ENCODE results near the gene SF3B3. TPM values are rescaled to one million over a fixed set of nuclear protein-coding genes. Genes with fewer than 3 reads are reported as not detected.
"Not testable (repeated sequence)": the region's sequence is repeated elsewhere in the genome, so short reads cannot be mapped to it uniquely, and the experiment has no call there.

The SF3B3 gene
- total and polyA plus RNA-seq, 10 donors: 70.3 to 256 (median 103) TPM

DNA sequence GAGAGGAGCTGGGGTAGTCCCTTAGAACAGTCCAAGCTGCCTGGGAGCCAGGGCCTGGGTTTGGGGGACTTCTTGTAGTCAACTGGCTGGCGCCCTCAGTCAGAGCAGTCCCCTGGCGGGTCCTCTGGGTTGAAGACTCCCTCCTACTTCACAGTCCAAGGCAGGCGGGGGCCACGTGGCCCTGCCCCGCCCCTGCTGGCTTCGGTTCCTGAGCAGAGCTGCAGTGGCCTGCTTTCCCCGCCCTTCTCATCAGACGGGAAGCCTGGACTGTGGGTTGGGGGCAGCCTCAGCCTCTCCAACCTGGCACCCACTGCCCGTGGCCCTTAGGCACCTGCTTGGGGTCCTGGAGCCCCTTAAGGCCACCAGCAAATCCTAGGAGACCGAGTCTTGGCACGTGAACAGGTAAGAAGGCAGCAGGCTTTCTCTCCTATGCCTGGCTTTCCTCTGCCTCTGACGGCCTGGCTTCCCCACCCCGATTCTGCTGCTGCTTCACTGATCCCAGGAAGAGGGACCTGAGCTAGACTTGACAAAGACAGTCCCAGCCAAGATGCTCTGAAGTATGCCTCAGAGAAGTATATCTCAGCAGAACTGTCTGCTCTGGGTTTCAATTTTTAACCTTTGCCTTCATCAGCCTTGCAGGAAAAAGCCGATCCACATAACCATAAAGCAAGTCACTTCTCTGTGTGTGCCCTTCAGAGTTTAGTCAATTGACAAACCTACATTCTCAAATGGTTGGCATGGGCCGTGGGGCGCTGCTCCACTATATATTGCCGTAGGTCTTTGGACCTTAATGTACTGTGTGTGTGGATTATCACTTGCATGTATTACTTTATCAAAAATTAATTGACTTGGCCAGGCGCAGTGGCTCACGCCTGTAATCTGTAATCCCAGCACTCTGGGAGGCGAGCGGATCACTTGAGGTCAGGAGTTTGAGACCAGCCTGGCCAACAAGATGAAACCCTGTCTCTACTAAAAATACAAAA lies 56.3 kb downstream of the SF3B3 start:
- Histone ChIP-seq H3K4me1 (peaks cover 16 to 68% (median 31%) of the 10 kb centered on the region in 6 donors), H3K9me3 (no peaks in the 10 kb centered on the region), H3K27me3 (replicated peaks in 1 of 7) (no peaks in the 10 kb centered on the region), H3K36me3 (peaks cover 0 to 9% (median 0%) of the 10 kb centered on the region in 6 donors), H3K4me3 (peak overlapping the region; percentile 1 to 65 (median 36)), H3K27ac (peak overlapping the region in 6 of 8 donors; percentile 48 to 76 (median 64))
- 53 to 80% (median 70%) methylated on average over 14 to 21 of the region's 21 CpGs for WGBS, 5 donors
- DNase-seq: peak; percentile 87
- intact Hi-C loops (cut with DNase I; ENCODE audit: low total_unique reads): loop anchor here (10.0 kb wide), 1 partner anchor 75 kb away; no protein-coding TSS in a partner anchor
- peak; percentile 50 to 89 (median 84) for TF ChIP-seq POLR2AphosphoS5 (IDR thresholded peaks at IDR 0.05)
- no peak for TF ChIP-seq POLR2A (IDR thresholded peaks at IDR 0.05)

DNA sequence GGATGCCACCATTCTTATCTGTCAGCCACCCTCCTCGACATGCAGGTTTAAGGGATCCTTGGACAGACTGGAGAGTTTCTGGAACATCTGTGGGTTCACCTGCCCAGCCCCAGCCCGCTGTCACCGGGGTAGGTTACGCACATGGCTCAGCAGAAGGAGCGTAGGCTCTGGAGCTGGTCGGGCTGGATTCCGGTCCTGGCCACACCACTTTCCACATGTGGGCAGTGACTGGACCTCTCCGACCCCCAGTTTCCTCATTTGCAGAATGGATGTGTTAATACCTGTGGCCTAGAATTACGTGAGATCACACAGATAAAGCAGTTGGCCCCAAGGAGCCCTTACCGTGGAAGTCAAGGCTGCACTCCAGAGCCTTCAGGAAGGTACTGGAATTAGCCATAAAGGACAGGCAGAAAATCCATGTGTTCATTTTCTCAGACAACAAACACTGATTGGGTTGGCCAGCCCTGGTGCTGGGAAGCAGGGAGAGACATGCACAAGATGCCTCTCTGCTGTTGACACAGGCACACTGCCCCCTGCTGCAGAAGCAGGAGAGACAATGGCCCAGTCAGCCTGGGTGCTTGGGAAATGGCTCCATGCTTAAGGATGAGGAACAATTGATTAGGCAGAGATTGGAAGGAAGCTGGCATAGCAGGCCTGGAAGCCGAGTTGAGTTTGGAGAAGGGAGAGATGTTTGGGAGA lies 58.8 kb downstream of the SF3B3 start:
- Histone ChIP-seq H3K9me3 (no peaks in the 10 kb centered on the region), H3K36me3 (no peaks in the 10 kb centered on the region), H3K27ac (peak overlapping the region in 6 of 8 donors; percentile 15 to 76 (median 51)), H3K4me3 (peak overlapping the region in 6 of 8 donors; percentile 13 to 65 (median 38)), H3K4me1 (peaks cover 0 to 65% (median 14%) of the 10 kb centered on the region in 6 donors), H3K27me3 (replicated peaks in 1 of 7) (no peaks in the 10 kb centered on the region)
- TF ChIP-seq, protein P1, sequence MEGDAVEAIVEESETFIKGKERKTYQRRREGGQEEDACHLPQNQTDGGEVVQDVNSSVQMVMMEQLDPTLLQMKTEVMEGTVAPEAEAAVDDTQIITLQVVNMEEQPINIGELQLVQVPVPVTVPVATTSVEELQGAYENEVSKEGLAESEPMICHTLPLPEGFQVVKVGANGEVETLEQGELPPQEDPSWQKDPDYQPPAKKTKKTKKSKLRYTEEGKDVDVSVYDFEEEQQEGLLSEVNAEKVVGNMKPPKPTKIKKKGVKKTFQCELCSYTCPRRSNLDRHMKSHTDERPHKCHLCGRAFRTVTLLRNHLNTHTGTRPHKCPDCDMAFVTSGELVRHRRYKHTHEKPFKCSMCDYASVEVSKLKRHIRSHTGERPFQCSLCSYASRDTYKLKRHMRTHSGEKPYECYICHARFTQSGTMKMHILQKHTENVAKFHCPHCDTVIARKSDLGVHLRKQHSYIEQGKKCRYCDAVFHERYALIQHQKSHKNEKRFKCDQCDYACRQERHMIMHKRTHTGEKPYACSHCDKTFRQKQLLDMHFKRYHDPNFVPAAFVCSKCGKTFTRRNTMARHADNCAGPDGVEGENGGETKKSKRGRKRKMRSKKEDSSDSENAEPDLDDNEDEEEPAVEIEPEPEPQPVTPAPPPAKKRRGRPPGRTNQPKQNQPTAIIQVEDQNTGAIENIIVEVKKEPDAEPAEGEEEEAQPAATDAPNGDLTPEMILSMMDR (IDR thresholded peaks at IDR 0.05 in 8 of 11, conservative IDR thresholded peaks at IDR 0.05 in 3 of 11): peak in 4 of 11 experiments; percentile 16 to 36 (median 32)
- peak in 1 of 3 donors; percentile 16 for TF ChIP-seq POLR2AphosphoS5 (IDR thresholded peaks at IDR 0.05)
- no peak for TF ChIP-seq POLR2A (IDR thresholded peaks at IDR 0.05)
- intact Hi-C loops (cut with DNase I; ENCODE audit: low total_unique reads): loop anchor here (10.0 kb wide), 1 partner anchor 72 kb away; no protein-coding TSS in a partner anchor
- no peak for DNase-seq
- 67 to 78% (median 71%) methylated on average over 10 to 11 of the region's 11 CpGs for whole genome bisulfite sequencing, 5 donors

DNA sequence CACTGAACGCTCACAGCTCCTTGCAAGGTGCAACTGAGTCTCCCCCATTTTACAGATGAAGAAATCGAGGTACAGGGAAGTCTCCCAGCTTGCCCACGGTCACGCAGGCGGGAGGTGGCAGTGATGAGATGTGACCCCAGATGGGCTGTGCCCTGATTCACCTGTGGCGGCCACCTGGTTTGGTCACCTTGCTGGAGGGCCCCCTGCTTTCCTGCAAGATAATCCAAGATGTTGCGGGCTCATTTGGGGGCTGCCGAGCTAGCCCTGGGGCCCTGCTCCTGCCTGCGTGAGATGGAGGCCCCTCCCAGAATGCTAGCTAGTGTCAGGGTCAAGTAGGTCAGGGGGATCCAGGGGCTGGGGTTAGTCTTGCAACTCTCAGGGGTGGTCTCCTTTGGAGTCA lies 63.1 kb downstream of the SF3B3 start:
- intact Hi-C loops (cut with DNase I; ENCODE audit: low total_unique reads): loop anchor here (10.0 kb wide), 1 partner anchor 68 kb away; no protein-coding TSS in a partner anchor
- no peak overlapping the region for H3K4me3 ChIP-seq
- H3K9me3 ChIP-seq: no peaks in the 10 kb centered on the region
- DNase-seq: no peak
- H3K27me3 ChIP-seq (replicated peaks in 1 of 7): no peaks in the 10 kb centered on the region
- H3K27ac ChIP-seq: peak overlapping the region in 3 of 8 donors; percentile 83 to 87 (median 86)
- peaks cover 0 to 3% (median 0%) of the 10 kb centered on the region in 6 donors for H3K36me3 ChIP-seq
- TF ChIP-seq, protein P1 (IDR thresholded peaks at IDR 0.05 in 8 of 11, conservative IDR thresholded peaks at IDR 0.05 in 3 of 11): no peak
- TF ChIP-seq POLR2A (IDR thresholded peaks at IDR 0.05) (no peak), POLR2AphosphoS5 (IDR thresholded peaks at IDR 0.05) (no peak)
- 88 to 94% (median 91%) methylated on average over 6 to 9 of the region's 9 CpGs for WGBS, 5 donors
- H3K4me1 ChIP-seq: peaks cover 0 to 91% (median 12%) of the 10 kb centered on the region in 6 donors

DNA sequence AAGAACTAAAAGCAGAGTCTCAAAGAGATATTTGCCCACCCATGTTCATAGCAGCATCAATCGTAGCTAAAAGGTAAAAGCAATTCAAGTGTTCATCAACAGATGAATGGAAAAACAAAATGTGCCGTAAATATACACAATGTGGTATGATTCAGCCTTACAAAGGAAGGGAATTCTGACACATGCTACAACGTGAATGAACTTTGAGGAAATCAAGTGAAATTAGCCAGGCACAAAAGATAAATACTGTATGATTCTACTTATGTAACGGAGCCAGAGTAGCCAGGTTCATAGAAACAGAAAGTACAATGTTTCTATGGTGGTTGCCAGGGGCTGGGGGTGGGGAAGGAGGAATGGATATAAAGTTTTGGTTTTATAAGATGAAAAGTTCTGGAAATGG lies 64.9 kb downstream of the SF3B3 start:
- Histone ChIP-seq H3K9me3 (no peaks in the 10 kb centered on the region), H3K36me3 (peaks cover 0 to 3% (median 0%) of the 10 kb centered on the region in 6 donors), H3K4me1 (peaks cover 3 to 94% (median 23%) of the 10 kb centered on the region in 6 donors), H3K27ac (peak overlapping the region in 5 of 8 donors; percentile 78 to 87 (median 83)), H3K4me3 (no peak overlapping the region), H3K27me3 (replicated peaks in 1 of 7) (no peaks in the 10 kb centered on the region)
- intact Hi-C loops (cut with DNase I; ENCODE audit: low total_unique reads): loop anchor here (10.0 kb wide), 1 partner anchor 66 kb away; no protein-coding TSS in a partner anchor
- TF ChIP-seq, protein P1 (IDR thresholded peaks at IDR 0.05 in 8 of 11, conservative IDR thresholded peaks at IDR 0.05 in 3 of 11): no peak
- TF ChIP-seq POLR2A (IDR thresholded peaks at IDR 0.05) (no peak), POLR2AphosphoS5 (IDR thresholded peaks at IDR 0.05) (no peak)
- WGBS, 5 donors: 45 to 70% (median 60%) methylated on average over 4 of the region's 4 CpGs
- DNase-seq: no peak

DNA sequence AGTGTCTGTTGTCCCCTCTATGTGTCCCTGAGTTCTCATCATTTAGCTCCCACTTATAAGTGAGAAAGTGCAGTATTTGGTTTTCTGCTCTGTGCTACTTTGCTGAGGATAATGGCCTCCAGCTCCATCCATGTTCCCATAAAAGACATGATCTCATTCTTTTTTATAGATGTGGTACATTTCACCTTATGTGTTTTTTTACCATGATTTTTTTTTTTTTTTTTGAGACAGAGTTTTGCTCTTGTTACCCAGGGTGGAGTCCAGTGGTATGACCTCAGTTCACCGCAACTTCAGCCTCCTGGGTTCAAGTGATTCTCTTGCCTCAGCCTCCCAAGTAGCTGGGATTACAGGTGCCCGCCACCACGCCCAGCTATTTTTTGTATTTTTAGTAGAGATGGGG lies 65.8 kb downstream of the SF3B3 start:
- Histone ChIP-seq H3K4me1 (peaks cover 3 to 94% (median 19%) of the 10 kb centered on the region in 6 donors), H3K4me3 (peak overlapping the region in 1 of 8 donors; percentile 33)
- 64 to 86% (median 82%) methylated on average over 3 of the region's 3 CpGs for WGBS, 5 donors

More for the DNA sequence above, 65.8 kb downstream of the SF3B3 start:
- peak overlapping the region; percentile 42 to 87 (median 80) for H3K27ac ChIP-seq
- not testable (repeated sequence) for DNase-seq; H3K36me3 ChIP-seq; H3K9me3 ChIP-seq; H3K27me3 ChIP-seq (replicated peaks in 1 of 7)
- intact Hi-C loops (cut with DNase I; ENCODE audit: low total_unique reads): loop anchor here (10.0 kb wide), 1 partner anchor 65 kb away; no protein-coding TSS in a partner anchor

All from spleen (tissue), 11 donors.